Measurements from ENCODE around the gene CCDC85A.

CCDC85A gene

DNA sequence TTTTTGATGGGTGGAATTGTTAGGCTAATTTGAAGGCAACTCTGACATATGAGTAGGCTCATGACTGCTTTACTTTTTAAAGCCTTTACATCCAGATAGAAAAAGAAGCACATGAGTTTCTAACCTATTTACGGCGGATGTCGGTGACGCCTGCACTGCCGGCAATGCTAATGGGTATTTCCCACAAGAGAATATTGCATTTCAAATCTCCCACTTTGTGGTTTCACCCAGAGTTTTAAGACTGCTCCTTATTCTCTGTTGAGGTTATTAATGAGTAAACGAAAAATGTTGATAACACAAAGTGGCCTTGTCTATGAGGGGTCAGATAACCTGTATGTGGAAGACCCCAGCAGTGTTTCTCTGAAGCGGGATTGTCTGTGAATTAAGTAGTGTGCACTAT, 14.0 kb downstream of the CCDC85A start:
- no peak for DNase-seq

DNA sequence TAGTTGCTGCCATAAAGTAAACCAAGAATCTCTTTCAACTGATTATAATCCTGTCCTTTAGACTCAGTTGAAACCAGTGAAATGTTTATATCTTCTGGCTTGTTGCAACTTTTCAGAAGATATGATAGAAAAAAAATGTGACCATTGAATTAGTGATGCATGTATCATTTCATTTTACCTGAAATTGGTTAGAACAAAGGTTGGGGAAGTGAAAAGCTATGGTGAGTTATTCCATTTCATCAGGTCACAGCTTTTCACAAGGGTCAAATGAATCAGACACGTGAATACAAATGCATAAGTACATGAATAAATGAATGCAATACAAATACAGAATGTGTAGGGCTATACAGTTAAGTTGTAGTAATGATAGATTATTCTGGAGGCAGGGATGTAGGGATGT, 15.1 kb downstream of the CCDC85A start:
- no peak for DNase-seq

DNA sequence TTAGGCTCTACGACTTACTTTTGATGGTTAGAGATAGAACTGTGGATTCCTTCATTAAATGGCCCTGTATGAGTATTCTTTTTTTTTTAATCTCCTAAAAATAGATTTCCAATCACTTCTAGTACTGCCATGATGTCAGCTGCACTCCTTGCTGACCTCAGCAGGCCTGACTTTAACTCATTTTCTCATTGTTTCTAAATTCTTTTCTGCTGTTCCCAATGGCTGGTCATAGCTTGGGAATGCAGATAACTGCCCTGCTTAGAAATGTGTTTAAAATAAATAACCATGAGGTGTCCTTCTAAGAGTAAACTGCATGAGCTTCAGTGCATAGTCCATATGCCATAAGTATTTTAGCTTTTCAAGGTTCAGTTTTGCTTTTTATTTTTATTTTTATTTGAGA, 15.7 kb downstream of the CCDC85A start:
- DNase-seq, result no peak

DNA sequence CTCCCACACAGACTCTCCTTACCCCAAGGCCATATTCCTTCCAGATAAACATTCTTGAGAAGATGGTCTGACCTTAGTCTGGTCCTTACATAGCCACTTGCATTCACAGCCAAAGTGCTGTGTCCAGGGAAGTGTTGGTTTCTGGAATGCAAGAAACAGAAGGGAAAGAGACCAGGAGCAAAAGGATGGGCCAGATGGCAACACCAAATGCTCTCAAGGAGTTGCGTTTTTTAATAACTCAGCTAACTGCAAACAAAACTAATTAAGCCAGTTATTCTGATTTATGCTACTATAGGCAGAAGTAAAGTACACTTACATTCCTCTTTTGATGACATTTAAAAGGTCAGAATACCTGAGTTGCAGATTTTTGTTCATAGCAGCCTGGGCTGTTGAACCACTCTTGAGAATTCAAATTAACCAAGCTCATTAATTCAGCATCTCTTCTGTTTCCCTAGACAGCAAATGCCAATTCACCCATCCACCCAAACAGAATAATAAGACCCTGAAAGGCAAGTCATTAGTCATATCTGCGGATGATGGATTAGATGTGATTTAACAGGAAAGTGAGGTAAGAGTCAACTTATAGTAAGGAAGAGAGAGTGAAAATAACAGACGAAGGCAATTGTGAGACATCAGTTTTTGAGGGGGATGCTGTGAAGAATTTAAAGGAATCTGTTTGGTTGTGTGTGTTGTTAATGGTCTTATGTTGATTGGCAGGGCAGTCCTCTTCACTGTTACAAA, 18.8 kb downstream of the CCDC85A start:
- DNase-seq, result no peak

DNA sequence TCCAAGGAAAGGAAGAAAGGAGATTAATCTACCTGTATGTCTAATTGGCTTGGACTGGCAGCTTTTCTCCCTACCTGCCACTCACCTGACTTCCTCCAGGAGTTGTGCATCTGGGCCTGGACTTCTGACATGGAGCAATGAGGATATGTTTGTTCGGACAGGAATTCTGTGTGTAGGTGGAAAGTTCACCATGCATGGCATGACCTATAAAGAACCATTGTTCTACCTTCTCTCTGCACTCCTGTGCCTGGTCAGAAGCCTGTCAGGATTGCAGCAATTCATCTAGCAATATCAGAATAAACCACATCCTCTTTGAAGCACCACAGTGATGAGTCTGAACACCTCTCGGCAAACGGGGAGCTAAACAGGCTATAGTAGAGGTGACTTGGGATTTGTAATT, 20.8 kb downstream of the CCDC85A start:
- no peak for DNase-seq

DNA sequence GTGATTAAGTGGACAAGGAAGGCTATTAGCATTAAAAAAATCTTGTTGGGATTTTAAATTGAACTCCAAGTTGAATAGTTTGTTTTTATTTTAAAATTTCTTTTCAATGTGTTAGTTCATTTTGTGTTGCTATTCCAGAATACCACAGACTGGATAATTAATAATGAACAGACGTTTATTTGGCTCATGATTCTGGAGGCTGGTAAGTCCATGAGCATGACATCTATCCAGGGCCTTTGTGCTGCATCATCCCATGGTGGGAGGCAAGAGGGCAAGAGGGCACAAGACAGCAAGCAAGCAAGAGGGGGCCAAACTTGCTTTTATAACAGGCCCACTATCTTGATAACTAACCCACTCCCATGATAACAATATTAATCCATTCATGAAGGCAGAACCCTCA, 22.5 kb downstream of the CCDC85A start:
- no peak for DNase-seq

DNA sequence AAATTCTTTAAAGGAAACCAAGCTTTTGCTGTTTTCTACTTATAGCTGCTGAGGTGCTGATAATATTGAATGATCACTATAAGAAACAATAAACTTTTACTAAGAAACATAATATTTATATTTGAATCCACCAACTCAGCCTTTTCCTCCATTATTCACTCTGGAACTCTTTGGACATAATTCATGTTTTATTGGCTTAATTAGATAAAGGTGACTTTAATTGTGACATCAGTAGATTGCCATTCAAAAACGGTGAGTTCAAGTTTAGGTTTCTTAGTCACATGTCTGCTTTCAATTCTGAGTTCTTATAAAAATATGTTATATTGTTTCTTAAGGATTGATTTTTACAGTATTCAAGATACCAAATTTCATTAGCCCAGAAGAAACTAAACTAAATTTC, 24.0 kb downstream of the CCDC85A start:
- DNase-seq, result no peak

DNA sequence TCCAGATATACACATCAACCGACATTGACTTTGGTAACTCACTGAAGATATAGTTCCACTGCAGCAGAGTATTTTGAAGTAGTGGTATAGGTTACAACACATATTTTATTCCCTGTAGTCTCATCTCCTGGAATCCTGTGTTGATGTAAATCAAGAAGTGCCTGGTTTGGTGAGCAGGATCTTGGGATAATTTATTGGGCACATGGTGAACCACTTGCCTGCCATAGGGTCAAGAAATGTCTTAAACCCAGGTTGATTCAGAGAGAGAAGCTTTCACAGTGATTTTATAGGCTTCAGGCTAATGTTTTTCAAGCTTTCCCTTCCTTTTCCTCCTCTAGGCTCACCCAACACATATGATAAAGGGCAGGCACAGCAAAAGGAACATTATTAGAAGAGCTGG, 24.6 kb downstream of the CCDC85A start:
- DNase-seq, result no peak

DNA sequence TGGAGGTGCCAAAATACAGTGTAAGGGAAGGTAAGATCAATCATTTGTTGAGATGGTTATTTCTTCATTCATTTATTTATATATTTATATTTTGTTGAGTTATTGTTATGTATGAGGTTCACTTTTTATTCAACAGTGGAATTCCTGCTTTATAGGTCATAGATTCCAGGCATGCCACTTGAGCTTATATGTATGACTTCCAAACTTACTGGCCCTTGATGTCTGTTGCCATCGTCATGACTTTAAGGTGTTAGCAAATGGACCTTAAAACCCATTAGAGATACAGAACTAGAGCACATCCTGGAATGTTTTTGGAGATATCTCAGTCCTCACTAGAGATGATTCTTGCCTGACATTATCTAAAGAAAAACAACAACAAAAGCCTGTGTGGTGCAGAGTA, 25.9 kb downstream of the CCDC85A start:
- DNase-seq, result no peak

DNA sequence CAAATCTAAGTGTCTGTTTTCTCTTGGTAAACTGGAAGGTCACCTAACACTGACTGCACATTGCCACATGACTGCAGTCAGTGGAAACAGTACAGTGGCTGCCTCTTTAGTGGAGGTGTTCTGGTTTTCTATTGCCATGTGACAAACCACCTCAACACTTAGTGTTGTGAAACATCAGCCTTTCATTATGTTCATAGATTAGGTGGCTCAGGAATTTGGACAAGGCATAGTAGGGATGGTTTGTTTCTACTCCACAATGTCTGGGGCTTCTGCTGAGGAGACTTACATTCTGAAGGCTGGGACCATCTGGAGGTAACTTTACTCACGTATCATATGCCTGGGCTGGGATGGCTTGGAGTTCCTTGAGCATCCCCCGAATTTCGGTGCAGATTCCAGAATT, 26.5 kb downstream of the CCDC85A start:
- DNase-seq, result no peak

DNA sequence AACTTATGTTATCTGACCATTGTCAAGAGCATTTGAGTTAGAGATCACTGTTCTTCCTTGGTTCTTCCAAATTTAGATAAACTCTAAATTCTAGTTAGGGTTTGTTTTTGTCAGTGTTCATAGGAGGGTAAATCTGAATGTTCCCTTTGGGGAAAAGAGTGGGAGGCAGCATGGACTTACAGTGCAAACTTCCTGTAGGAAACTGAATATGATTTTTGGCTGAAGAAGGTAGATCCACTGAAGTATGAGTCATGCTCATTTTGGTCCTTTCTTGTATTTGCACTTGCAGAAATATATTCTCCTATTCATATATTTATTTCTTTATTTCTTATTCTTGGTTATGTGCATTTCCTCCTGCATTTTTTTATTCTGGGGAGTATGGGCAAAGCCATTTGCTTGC, 27.3 kb downstream of the CCDC85A start:
- no peak for DNase-seq

DNA sequence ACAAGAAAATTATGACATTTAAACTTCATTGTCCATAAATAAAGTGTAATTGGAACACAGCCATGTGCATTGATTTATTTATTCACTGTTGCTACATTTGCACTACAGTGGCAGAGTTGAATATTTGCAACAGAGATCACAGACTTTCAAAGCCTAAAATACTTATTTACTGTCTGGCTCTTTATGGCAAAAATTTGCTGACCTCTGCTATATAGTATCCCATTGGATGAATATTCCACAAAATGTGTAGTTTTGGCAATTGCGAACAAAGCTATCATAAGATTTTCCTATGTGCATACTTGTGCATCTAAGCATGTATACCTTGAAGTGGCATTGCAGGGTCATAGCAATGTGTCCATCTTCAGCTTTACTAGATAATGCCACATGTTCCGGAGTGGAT, 32.1 kb downstream of the CCDC85A start:
- DNase-seq, result no peak

DNA sequence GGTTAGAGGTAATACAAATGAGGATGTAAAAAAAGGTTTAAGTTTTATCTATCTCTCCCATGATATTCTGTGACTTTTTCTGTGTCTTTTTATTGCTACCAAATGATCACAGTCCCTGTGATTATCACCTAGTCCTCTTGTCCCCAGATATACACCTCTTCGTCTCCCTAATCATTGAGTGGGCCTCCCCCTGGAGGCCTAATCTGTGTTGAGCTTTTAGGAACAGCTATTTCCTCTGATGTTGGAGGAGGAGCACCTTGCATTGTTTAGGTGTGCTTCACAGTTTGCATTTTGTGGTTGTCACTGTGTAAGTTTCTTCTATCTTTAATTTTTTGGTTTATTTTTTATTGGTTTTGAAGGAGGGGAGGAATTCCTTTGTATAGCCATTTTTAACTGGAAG, 33.3 kb downstream of the CCDC85A start:
- DNase-seq, result no peak

DNA sequence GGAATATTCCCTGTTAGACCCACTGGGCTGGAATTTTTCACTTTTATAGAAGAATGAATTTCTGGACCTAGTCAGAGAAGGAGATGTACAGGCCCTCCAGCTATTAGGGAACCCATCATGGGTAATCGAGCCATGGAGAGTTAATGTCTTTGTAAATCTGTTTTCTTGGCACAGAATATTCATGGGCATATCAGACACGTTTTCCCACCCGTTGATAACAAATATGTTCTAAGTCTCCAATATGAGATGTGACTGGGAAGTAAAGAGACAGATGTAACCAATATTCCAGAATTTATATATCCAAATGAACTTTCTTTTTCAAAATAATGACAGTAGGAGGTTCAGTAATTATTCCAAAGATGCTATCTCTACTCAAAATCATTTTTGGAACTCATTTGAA, 38.7 kb downstream of the CCDC85A start:
- DNase-seq, result no peak

DNA sequence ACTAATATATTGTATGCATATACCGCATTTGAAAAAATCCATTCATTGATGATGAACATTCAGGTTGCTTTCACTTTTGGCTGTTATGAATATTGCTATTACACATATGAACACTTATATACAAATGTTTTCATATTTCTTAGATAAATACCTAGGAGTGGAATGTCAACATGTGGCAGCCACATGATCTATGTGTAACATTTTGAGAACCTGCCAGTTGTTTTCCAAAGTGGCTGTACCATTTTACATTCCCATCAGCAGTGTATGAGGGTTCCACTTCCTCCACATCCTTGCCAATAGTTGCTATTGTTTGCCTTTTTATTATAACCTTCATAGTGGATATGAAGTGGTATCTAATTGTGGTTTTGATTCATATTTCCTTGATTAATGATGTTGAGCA, 40.5 kb downstream of the CCDC85A start:
- DNase-seq, result no peak

DNA sequence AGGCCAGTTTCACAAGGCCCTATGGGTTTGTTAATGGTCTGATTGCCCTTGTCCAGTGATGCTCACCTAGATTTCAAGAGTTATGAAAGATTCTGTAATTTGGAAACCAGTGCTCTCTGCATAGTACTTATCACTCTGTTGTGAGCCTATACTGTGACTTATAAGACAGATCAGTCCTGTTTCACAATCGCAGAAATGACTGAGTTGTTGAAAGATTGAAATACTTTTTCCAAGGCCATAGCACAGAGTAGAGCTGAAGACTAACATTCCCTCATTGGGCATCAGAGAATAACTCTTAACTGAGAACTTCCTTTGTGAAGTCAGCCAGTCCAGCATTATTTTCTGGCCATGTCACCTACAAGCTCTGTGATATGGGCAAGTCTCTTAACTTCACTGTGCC, 44.0 kb downstream of the CCDC85A start:
- no peak for DNase-seq

DNA sequence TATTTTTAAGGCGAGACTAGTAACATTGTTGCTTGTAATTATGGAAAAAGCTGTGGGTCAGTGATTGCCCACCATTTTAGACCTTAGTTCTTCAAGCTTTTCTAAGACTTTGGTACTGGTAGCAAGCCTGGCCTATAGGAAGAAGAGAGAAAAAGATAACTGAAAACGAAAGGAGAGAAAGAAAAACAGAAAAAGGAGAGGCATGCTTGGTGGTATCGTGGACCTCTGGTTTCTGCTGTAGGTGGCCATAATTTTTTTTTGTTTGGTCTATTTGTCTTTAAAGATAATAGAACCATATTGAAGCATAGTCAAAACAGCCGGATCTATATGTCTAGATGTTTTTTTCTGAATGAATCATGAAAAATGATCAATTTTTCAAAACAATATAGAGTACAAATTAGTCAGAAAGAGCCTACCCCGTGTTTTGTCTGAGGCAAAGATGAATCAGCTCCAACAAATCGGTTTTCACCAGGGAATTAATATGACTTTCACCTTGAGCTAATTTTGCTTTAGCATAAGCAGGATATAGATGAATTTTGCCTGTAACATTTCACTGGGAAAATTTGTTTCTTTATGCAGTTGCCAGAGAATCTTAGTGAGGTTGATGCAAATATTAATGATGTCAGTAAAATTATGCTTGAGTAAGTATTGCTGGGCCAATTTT, 45.7 kb downstream of the CCDC85A start:
- no peak for DNase-seq

DNA sequence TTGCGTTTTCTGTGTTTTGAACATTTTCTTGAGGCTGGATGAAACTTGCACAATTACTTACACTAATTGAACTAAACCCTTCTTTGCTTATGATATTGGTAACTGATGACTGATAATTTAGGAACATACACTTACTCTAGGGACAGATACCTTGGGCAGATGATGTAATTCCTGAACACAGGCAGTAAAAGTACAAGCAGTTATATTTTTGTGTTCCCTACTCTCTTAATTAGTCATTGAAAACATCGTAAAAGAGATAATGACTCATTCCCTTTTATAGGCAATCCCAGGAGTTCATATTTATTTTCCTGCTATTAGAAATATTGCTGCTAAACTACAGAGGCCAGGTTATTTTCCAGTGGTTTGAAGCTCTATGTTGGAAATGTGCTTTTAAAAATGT, 46.4 kb downstream of the CCDC85A start:
- no peak for DNase-seq

DNA sequence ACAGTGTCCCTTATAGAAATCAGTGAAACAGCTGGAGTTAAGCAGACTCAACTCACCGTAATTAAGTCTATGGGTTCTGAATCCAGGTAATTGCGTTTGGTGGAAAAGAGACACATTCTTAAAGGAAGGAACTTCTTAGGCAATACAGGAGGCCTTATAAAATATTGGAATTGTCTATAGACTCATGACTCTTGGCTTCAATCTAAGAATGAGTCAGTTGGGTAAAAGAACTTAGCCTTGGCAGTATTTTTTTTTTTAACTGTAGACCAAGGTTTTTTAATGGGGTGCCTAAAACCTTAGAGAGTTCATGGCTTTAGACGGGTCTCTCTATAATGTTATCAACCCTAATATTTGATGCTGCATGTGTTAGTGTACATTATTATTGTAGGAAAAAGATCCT, 47.6 kb downstream of the CCDC85A start:
- no peak for DNase-seq

DNA sequence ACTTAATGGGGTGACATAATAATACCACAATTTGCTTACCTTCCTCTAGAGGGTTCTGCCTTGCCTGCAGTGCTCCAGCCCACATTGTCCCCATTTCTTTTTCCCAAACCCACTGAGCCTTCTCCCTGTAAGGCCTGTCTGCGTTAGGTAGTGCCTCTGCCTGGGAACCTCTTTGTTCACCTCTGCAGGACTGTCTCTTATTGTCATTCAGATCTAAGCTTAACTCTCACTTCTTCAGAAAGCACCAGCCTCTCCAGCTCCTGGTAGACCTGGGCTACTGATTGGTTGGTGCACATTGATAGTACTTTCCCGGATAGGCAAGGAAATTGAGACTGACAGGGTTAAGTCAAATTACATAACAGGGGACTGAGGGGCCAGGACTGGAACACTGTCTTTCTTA, 49.1 kb downstream of the CCDC85A start:
- DNase-seq, result no peak

DNA sequence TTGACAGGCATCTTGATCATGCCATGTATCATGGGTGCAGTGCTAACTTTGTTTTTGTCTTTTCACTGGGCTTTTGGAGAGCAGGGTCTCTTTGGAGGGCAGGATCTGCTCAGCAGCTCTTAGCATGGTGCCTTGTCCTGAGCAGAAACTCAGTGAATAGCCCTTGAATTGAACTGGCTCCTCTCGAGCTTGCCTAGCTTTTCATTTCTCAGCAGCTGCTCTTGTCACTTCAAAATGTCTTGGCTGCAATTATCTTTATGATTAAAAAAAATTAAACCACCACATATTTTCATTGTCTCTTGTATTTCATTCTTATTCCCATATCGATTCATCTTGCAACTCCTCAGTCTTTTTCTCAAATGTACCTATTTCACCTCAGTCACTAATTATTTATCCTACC, 50.5 kb downstream of the CCDC85A start:
- no peak for DNase-seq

DNA sequence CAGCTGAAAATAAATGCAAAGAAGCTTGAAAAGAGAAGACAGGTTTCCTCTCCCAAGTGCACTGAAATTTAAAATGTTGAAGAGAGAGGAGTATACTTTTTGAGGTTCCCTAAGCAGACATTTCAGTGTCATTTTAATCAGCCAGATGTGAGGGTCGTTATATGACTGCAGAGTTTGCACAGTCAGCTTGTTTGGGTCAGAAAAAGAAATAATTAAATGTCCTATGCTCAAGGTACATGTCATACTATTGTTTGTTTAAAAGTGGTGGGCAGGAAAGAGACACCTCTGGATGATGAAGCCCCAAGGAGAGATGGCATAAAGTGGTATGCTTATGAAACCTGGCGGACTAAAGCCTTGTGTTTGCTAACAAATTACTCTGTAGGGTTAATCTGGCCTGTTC, 55.2 kb downstream of the CCDC85A start:
- no peak for DNase-seq

DNA sequence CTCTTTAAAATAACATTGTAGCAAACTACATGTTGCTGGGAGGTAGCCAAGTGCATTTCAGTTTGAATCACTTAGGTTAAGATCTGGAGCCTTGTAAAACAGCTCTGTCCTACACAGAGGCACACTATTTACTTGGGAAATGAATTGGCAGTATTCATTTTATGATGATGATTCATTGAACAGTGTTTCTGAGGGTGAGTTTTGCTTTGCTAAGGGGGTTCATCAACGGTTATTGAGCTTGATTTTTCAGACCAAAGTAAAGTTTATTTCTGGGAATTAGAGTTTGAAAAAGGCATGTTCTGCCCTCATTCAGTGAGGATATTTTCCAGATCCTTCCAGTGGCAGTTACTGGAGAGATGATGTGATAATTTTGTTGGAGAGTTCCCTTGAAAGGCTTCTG, 55.6 kb downstream of the CCDC85A start:
- no peak for DNase-seq

DNA sequence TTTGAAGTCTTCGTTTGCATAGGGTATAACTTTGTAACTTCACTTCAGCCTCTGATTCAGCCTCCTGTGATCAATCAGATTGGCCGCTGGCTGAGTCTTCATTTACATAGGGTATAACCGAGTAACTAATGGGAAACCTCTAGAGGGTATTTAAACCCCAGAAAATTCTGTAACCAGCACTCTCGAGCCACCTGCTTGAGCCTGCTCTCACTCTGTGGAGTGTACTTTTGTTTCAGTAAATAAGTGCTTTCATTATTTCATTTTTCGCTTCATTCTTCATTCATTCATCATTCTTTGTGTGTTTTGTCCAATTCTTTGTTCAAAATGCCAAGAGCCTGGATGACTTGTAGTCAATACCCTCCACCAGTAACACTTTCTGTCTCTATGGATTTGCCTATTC, 56.4 kb downstream of the CCDC85A start:
- DNase-seq, result no peak

DNA sequence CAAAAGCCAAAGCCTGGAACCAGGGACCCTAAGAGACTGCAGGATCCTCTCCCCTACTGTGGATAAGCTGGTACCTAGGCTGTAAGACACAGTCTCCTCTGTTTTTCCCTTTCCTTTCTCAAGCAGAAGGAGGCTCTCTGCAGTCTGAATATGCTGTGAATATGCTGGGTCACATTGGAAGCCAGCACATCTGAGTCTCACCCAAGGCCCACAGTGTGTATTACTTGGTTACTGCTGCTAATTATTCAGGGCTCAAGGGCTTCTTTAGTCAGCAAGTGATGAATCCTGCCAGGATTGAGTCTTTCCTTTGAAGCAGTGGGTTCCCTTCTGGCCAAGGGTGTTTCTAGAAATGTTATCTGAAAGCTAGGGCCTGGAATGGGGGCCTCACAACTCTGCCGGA, 60.7 kb downstream of the CCDC85A start:
- DNase-seq, result no peak
